HEK293T (cell line): ENCODE results near the gene ANKRD44.

Experiments used
- ARNT ChIP-seq: fragments of 450-650 bp; IDR thresholded peaks from 2 replicates; pipeline ENCODE4 v1.6.1; 2017; ENCODE audit warnings: mild to moderate bottlenecking
- BHLHE40 ChIP-seq: fragments of 450-650 bp; IDR thresholded peaks from 2 replicates; pipeline ENCODE4 v1.6.1; 2016; ENCODE audit warnings: mild to moderate bottlenecking, moderate library complexity, borderline replicate concordance
- ELF4 ChIP-seq: fragments of 450-650 bp; IDR thresholded peaks from 2 replicates; pipeline ENCODE4 v1.6.1; 2017; ENCODE audit warnings: antibody characterized with exemption
- FOXA1 ChIP-seq: fragments of 450-650 bp; IDR thresholded peaks from 2 replicates; pipeline ENCODE4 v1.6.1; 2016; ENCODE audit warnings: mild to moderate bottlenecking
- FOXK2 ChIP-seq: fragments of 450-650 bp; IDR thresholded peaks from 2 replicates; pipeline ENCODE4 v1.6.1; 2016; ENCODE audit warnings: mild to moderate bottlenecking
- FOXM1 ChIP-seq: fragments of 450-650 bp; IDR thresholded peaks from 2 replicates; pipeline ENCODE4 v1.6.1; 2017; ENCODE audit warnings: mild to moderate bottlenecking, borderline replicate concordance
- L3MBTL2 ChIP-seq: fragments of 450-650 bp; conservative IDR thresholded peaks from 2 replicates; pipeline ENCODE4 v1.6.1; 2016; ENCODE audit warnings: mild to moderate bottlenecking
- NFRKB ChIP-seq: fragments of 450-650 bp; IDR thresholded peaks from 2 replicates; pipeline ENCODE4 v1.6.1; 2016; ENCODE audit warnings: mild to moderate bottlenecking, moderate library complexity
- SP1 ChIP-seq: fragments of 450-650 bp; IDR thresholded peaks from 2 replicates; pipeline ENCODE4 v1.6.1; 2017
- SUZ12 ChIP-seq: fragments of 450-650 bp; IDR thresholded peaks from 2 replicates; pipeline ENCODE4 v1.6.1; 2016; ENCODE audit warnings: mild to moderate bottlenecking
- TARDBP ChIP-seq: fragments of 450-650 bp; IDR thresholded peaks from 2 replicates; pipeline ENCODE4 v1.6.1; 2016
- TF ChIP-seq, protein P1 (sequence below): fragments of 450-650 bp; IDR thresholded peaks from 2 replicates; pipeline ENCODE4 v1.6.1; 2016

DNA sequence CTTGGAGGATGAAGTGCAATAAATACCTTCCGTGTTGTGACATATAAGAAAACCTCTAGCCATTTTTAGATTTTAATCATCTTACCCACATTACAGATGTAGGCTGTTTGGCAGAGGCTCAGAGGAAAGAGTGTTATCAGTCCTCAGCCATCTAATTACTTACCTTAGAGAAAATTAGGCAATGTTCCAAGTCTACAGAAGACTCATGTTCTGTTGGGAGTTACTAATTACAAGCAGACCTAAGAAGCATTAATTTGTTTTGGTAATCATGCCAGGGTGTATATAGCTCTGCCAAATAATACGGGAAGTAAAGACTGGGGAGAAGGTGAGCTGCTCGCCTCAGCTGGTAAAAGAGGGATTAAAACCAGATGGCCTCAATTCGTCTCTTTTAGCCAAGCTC is 258.2 kb downstream of the ANKRD44 start:
- TF ChIP-seq ARNT (no peak), FOXA1 (no peak), ELF4 (no peak), FOXK2 (no peak), BHLHE40 (no peak), NFRKB (no peak), SP1 (no peak), L3MBTL2 (no peak), FOXM1 (no peak), SUZ12 (no peak), TARDBP (no peak)
- TF ChIP-seq, protein P1, sequence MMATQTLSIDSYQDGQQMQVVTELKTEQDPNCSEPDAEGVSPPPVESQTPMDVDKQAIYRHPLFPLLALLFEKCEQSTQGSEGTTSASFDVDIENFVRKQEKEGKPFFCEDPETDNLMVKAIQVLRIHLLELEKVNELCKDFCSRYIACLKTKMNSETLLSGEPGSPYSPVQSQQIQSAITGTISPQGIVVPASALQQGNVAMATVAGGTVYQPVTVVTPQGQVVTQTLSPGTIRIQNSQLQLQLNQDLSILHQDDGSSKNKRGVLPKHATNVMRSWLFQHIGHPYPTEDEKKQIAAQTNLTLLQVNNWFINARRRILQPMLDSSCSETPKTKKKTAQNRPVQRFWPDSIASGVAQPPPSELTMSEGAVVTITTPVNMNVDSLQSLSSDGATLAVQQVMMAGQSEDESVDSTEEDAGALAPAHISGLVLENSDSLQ, result no peak
